B cell (primary cell): ENCODE measurements around the gene TNXB.
"Not testable (repeated sequence)": the region's sequence is repeated elsewhere in the genome, so short reads cannot be mapped to it uniquely, and the experiment has no call there.

ENCODE experiments used
- EZH2 ChIP-seq: IDR thresholded peaks from 2 replicates; pipeline ENCODE4 v1.6.1; 2012; ENCODE audit warnings: borderline replicate concordance, low read depth, mild to moderate bottlenecking, moderate library complexity, low read length; ENCODE audit not compliant: insufficient read depth, poor library complexity, severe bottlenecking
- TF ChIP-seq, protein P1 (sequence below): fragments of 200-600 bp; IDR thresholded peaks from one replicate; pipeline ENCODE4 v1.8.0; 2022; ENCODE audit warnings: antibody characterized with exemption, mild to moderate bottlenecking

DNA sequence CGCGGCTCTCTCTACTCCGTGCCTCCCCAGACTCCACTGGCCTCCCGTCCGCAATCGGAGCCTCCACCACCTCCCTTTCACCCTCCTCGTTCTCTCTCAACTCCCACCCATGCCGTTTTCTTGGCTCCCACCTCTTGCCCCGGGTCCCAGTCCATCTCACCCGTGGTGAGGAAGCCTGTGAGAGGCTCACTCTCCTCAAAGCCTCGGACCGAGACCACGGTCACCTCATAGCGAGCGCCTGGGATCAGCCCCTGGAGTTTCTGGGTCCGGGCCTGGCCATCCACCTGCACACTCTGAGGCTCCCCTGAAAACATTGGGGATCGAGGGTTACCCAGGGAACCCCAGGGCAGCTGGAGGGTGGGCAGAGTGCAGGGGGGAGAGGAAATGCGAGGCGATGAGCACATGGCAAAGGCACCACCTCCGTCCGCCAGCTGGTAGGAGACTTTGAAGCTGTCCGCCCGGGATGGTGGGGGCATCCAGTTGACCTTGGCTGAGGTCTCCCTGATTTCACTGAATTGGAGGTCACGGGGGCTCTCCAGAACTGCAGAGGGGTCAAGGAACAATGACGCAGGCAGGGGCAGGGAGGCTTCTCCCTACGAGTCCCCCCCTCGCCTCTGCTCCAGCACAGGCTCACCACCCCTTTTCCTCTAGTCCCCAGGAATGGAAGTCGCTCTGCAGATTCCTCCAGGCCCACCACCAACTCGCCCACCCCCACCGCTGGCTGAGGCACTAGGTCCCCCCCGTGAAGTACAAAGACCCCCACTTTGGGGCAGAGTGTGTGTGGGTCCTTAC is 65.4 kb downstream of the TNXB start:
- TF ChIP-seq, protein P1, sequence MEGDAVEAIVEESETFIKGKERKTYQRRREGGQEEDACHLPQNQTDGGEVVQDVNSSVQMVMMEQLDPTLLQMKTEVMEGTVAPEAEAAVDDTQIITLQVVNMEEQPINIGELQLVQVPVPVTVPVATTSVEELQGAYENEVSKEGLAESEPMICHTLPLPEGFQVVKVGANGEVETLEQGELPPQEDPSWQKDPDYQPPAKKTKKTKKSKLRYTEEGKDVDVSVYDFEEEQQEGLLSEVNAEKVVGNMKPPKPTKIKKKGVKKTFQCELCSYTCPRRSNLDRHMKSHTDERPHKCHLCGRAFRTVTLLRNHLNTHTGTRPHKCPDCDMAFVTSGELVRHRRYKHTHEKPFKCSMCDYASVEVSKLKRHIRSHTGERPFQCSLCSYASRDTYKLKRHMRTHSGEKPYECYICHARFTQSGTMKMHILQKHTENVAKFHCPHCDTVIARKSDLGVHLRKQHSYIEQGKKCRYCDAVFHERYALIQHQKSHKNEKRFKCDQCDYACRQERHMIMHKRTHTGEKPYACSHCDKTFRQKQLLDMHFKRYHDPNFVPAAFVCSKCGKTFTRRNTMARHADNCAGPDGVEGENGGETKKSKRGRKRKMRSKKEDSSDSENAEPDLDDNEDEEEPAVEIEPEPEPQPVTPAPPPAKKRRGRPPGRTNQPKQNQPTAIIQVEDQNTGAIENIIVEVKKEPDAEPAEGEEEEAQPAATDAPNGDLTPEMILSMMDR, result not testable (repeated sequence)
- not testable (repeated sequence) for TF ChIP-seq EZH2
